Neural progenitor cell (in vitro differentiated cells): ENCODE measurements around the gene INIP. TPM values are rescaled to one million over a fixed set of nuclear protein-coding genes. Genes with fewer than 3 reads are reported as not detected.
A peak's percentile ranks its signal among the peaks of the same experiment; 100 is the strongest.

Experiments used
- DNase-seq: peaks from one replicate; pipeline ENCODE4 v3.0.0-alpha.2; 2016; ENCODE audit warnings: low spot score
- H2AFZ ChIP-seq: fragments of 200-600 bp; sonication (generic); replicated peaks from 2 replicates; pipeline ENCODE4 v1.6.1; 2016; ENCODE audit warnings: antibody characterized with exemption
- H3F3A ChIP-seq: fragments of 200-600 bp; sonication (generic); 2 replicates; pipeline ENCODE4 v1.6.1; 2016; ENCODE audit warnings: antibody characterized with exemption, low read depth
- H3K27ac ChIP-seq: fragments of 200-600 bp; sonication (generic); 2 replicates; pipeline ENCODE4 v1.5.1; 2016; ENCODE audit warnings: mild to moderate bottlenecking
- H3K27me3 ChIP-seq: fragments of 200-600 bp; sonication (generic); 2 replicates; pipeline ENCODE4 v1.6.1; 2016; ENCODE audit warnings: mild to moderate bottlenecking, moderate library complexity
- H3K36me3 ChIP-seq: fragments of 200-600 bp; sonication (generic); 2 replicates; pipeline ENCODE4 v1.5.1; 2016
- H3K4me1 ChIP-seq: fragments of 200-600 bp; sonication (generic); 2 replicates; pipeline ENCODE4 v1.6.1; 2016; ENCODE audit warnings: mixed run types
- H3K4me2 ChIP-seq: fragments of 200-600 bp; sonication (generic); 2 replicates; pipeline ENCODE4 v1.6.1; 2016
- H3K4me3 ChIP-seq: fragments of 200-600 bp; sonication (generic); 2 replicates; pipeline ENCODE4 v1.5.1; 2016
- H3K79me2 ChIP-seq: fragments of 200-600 bp; sonication (generic); 2 replicates; pipeline ENCODE4 v1.6.1; 2016; ENCODE audit warnings: low read depth
- H3K9ac ChIP-seq: fragments of 200-600 bp; sonication (generic); 2 replicates; pipeline ENCODE4 v1.6.1; 2016
- H3K9me3 ChIP-seq: fragments of 200-600 bp; sonication (generic); 2 replicates; pipeline ENCODE4 v1.5.1; 2016; ENCODE audit warnings: low read depth
- H4K20me1 ChIP-seq: fragments of 200-600 bp; sonication (generic); 2 replicates; pipeline ENCODE4 v1.6.1; 2016; ENCODE audit warnings: low read depth
- H3K27ac Mint-ChIP-seq: 3 replicates; pipeline ENCODE4 v1.8.0; 2021; ENCODE audit warnings: mixed read lengths
- H3K27me3 Mint-ChIP-seq: 2 replicates; pipeline ENCODE4 v1.8.0; 2022; ENCODE audit warnings: low read depth, mild to moderate bottlenecking, inconsistent platforms, moderate library complexity, mixed read lengths; ENCODE audit not compliant: insufficient read depth
- H3K36me3 Mint-ChIP-seq: 3 replicates; pipeline ENCODE4 v1.8.0; 2021; ENCODE audit warnings: mixed read lengths
- H3K4me1 Mint-ChIP-seq: 3 replicates; pipeline ENCODE4 v1.8.0; 2021; ENCODE audit warnings: mixed read lengths
- H3K4me3 Mint-ChIP-seq: 3 replicates; pipeline ENCODE4 v1.8.0; 2021; ENCODE audit warnings: mild to moderate bottlenecking, moderate library complexity, mixed read lengths
- H3K9me3 Mint-ChIP-seq: 3 replicates; pipeline ENCODE4 v1.8.0; 2020; ENCODE audit warnings: mixed read lengths
- EZH2 ChIP-seq: fragments of 200-600 bp; sonication (generic); IDR thresholded peaks from 2 replicates; pipeline ENCODE4 v1.6.1; 2017; ENCODE audit warnings: antibody characterized with exemption, mild to moderate bottlenecking, moderate library complexity
- EZH2phosphoT487 ChIP-seq: fragments of 200-600 bp; sonication (generic); IDR thresholded peaks from 2 replicates; pipeline ENCODE4 v1.6.1; 2017; ENCODE audit warnings: antibody characterized with exemption
- total RNA-seq: library from RNA; depleted of rRNA; stranded (reverse); fragments of >200 nt; gene quantifications from 2 replicates; pipeline ENCODE4 v1.2.3, GENCODE V29; 2015; ENCODE audit warnings: low replicate concordance
- TF ChIP-seq, protein P1 (sequence below): fragments of 200-600 bp; sonication (generic); IDR thresholded peaks from 2 replicates; pipeline ENCODE4 v1.5.1; 2017; ENCODE audit warnings: antibody characterized with exemption, mild to moderate bottlenecking

Gene INIP, protein sequence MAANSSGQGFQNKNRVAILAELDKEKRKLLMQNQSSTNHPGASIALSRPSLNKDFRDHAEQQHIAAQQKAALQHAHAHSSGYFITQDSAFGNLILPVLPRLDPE
- 31.7 and 39.7 TPM in 2 replicates for total RNA-seq

DNA sequence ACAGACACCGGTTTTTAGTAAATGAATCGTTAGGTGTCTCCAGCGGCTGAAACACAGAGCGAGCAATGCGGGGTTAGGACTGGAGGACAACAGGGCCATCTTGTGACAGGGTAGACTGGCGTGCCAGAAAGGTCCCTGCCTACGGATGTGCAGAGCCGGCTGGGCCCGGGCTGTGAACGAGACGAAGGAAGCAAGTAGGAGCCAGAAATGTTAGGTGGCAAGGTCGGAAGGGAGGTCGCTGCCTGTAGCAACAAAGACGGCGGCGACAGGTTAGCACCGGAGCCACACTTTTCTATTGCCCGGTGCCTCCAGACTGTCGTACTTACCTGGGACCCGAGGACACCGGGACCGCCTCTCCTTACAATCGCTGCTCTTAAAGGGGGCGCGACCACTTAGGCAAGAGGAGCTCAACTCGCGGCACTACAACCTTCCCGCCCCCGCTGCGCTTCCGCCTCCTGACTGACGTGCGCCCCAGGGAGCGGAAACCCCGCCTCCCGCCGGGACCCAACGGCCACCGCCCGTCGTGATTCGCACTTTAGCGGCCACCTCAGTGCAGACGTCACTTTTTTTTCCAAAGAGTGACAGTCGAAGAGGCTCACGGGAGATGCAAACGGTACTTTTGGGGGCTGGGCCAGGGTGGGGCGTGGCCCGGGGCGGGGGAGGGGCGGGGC lies at the start of gene INIP:
Gene INIP (minus strand): TSS at position 457 of the 671 bp plus-strand sequence. CDS start 1,632 bp downstream, outside the sequence.
- Histone ChIP-seq H3K27ac (peak within 1 kb of the TSS; percentile 68), H2AFZ (peak within 1 kb of the TSS; percentile 48), H3K36me3 (no peaks in the 10 kb centered on the region), H3K4me2 (peak within 1 kb of the TSS; percentile 80), H3K79me2 (peaks cover 45% of the 10 kb centered on the region), H3K4me1 (no peaks in the 10 kb centered on the region), H3K9me3 (no peaks in the 10 kb centered on the region), H3K27me3 (no peaks in the 10 kb centered on the region), H3F3A (peaks cover 25% of the 10 kb centered on the region), H3K4me3 (peak within 1 kb of the TSS; percentile 82), H4K20me1 (no peaks in the 10 kb centered on the region), H3K9ac (peak within 1 kb of the TSS; percentile 69)
- Mint-ChIP-seq H3K4me1 (peaks cover 6% of the 10 kb centered on the region), H3K4me3 (peak within 1 kb of the TSS; percentile 97), H3K9me3 (peaks cover 5% of the 10 kb centered on the region), H3K27me3 (no peaks in the 10 kb centered on the region), H3K27ac (peak within 1 kb of the TSS; percentile 80), H3K36me3 (peaks cover 11% of the 10 kb centered on the region)
- peak; percentile 97 for DNase-seq
- TF ChIP-seq, protein P1, sequence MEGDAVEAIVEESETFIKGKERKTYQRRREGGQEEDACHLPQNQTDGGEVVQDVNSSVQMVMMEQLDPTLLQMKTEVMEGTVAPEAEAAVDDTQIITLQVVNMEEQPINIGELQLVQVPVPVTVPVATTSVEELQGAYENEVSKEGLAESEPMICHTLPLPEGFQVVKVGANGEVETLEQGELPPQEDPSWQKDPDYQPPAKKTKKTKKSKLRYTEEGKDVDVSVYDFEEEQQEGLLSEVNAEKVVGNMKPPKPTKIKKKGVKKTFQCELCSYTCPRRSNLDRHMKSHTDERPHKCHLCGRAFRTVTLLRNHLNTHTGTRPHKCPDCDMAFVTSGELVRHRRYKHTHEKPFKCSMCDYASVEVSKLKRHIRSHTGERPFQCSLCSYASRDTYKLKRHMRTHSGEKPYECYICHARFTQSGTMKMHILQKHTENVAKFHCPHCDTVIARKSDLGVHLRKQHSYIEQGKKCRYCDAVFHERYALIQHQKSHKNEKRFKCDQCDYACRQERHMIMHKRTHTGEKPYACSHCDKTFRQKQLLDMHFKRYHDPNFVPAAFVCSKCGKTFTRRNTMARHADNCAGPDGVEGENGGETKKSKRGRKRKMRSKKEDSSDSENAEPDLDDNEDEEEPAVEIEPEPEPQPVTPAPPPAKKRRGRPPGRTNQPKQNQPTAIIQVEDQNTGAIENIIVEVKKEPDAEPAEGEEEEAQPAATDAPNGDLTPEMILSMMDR = peak; percentile 30
- TF ChIP-seq EZH2 = no peak

DNA sequence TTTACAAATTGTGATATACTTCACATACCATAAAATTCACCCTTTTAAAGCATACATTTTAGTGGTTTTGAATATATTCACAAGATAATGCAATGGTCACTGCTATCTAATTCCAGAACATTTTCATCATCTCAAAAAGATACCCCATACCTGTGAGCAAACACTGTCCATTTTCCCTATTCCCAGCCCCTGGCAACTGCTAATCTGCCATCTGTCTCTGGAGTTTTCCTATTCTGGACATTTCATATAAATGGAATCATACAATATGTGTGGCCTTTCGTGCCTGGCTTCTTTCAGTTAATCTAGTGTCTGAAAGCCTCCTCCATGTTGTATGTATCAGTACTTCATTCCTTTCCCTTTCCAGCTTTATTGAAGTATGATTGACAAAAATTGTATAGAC lies 47.4 kb upstream of the INIP start:
- Mint-ChIP-seq H3K4me3 (no peak overlapping the region), H3K9me3 (peaks cover 10% of the 10 kb centered on the region), H3K27me3 (no peaks in the 10 kb centered on the region), H3K27ac (no peak overlapping the region), H3K36me3 (peaks cover 3% of the 10 kb centered on the region), H3K4me1 (peaks cover 12% of the 10 kb centered on the region)
- Histone ChIP-seq H3K4me1 (peaks cover 16% of the 10 kb centered on the region), H3K27ac (no peak overlapping the region), H3K9me3 (no peaks in the 10 kb centered on the region), H3K4me3 (no peak overlapping the region), H3K36me3 (no peaks in the 10 kb centered on the region), H3K79me2 (peaks cover 22% of the 10 kb centered on the region), H3K27me3 (no peaks in the 10 kb centered on the region), H3K9ac (no peak overlapping the region), H3K4me2 (peak overlapping the region; percentile 63), H4K20me1 (peaks cover 7% of the 10 kb centered on the region), H2AFZ (no peak overlapping the region), H3F3A (peaks cover 11% of the 10 kb centered on the region)
- DNase-seq = no peak
- TF ChIP-seq, protein P1 = no peak
- TF ChIP-seq EZH2phosphoT487 = no peak
- TF ChIP-seq EZH2 = no peak

DNA sequence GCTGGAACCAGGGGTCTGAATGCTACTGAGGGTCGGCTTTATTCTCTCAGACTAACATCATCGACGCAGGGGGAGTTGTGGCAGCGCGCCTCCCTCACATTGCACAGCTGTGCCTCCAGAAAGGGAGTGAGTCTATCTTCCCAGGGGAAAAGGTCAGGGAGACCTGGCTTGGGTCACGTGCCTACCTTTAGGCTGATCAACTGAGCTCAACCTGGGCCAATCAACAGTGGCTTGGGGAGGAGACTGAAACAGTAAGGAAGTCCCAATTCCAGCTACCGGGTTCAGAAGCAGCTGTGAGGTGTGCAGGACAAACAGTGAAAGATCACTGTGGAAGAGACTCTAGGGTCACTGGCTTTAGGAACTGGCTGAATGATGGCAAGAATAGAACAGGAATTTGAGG lies 46.9 kb upstream of the INIP start:
- peak overlapping the region; percentile 65 for H2AFZ ChIP-seq
- peaks cover 11% of the 10 kb centered on the region for H3F3A ChIP-seq
- peaks cover 16% of the 10 kb centered on the region for H3K4me1 ChIP-seq
- DNase-seq = peak; percentile 25
- H3K4me3 ChIP-seq = no peak overlapping the region
- no peaks in the 10 kb centered on the region for H3K27me3 Mint-ChIP-seq
- peak overlapping the region; percentile 63 for H3K4me2 ChIP-seq
- no peaks in the 10 kb centered on the region for H3K27me3 ChIP-seq
- H3K9me3 ChIP-seq = no peaks in the 10 kb centered on the region
- H3K79me2 ChIP-seq = peaks cover 22% of the 10 kb centered on the region
- H4K20me1 ChIP-seq = peaks cover 7% of the 10 kb centered on the region
- peaks cover 3% of the 10 kb centered on the region for H3K36me3 Mint-ChIP-seq
- H3K36me3 ChIP-seq = no peaks in the 10 kb centered on the region
- H3K4me3 Mint-ChIP-seq = no peak overlapping the region
- H3K4me1 Mint-ChIP-seq = peaks cover 12% of the 10 kb centered on the region
- peaks cover 10% of the 10 kb centered on the region for H3K9me3 Mint-ChIP-seq
- H3K27ac Mint-ChIP-seq = no peak overlapping the region
- no peak overlapping the region for H3K9ac ChIP-seq
- TF ChIP-seq, protein P1 = no peak
- TF ChIP-seq EZH2phosphoT487 (no peak), EZH2 (no peak)
- H3K27ac ChIP-seq = peak overlapping the region; percentile 72
